IPS DF 4.7 (cell line): ENCODE results near the gene FAM222B.
"Not testable (repeated sequence)": the region's sequence is repeated elsewhere in the genome, so short reads cannot be mapped to it uniquely, and the experiment has no call there.

Experiments
- DNase-seq: peaks from one replicate; pipeline ENCODE4 v3.0.0-alpha.2; 2013; ENCODE audit warnings: low spot score; ENCODE audit errors: extremely low read depth

FAM222B gene

DNA sequence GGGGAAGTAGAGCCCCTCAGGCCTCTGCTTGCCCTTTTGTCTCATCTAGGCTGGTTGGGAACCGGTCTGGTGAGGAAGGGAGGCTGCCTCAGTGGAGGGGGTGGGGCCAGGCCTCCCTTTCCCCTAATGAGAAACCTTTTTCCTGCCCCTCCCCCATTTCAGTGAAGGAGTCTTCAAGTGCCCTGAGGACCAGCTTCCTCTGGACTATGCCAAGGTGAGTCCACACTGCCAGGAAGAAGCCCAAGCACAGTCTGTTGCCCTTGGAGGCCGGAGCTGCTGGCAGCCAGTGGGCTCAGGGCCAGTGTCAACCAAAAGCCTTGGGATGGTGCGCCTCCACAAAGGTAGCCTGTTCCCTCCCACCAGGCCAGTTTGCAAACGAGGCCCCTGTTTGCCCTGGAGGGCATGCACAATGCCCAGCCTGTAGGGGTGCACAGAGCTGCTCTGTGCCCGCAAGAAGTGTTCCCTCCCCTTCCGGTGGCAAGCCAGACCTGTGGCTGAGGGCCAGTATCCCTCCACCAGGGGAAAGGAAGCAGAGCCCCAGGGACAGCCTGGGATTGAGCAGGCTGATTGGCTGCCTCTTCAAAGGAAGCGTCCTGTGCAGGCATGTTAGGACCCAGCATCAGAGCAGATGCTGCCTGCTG is 95.4 kb downstream of the FAM222B start:
- DNase-seq: no peak

DNA sequence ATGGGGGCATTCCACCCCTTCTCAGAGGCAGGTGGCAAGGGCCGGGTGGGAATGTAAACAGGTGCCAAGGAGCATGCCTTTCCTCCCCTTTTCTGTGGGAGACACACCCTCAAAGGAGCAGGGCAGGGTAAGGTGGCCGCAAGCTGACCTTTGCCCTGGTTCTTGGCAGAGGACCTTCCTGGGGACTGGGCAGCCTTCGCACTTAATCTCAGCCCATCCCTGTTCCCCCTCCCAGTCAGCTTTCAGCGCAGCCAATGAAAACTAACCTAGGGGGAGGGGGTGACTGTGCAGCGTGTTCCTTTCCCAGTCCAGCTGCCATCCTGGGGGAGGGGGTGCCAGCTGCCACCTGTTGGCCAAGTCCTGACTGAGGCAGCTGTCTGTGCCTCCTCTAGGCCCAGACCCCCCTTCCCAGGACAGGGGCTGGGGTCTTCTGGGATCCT is 96.0 kb downstream of the FAM222B start:
- DNase-seq: no peak

GRCh38 chr17:28745786-28746411 is 96.7 kb downstream of the FAM222B start:
- DNase-seq: no peak

DNA sequence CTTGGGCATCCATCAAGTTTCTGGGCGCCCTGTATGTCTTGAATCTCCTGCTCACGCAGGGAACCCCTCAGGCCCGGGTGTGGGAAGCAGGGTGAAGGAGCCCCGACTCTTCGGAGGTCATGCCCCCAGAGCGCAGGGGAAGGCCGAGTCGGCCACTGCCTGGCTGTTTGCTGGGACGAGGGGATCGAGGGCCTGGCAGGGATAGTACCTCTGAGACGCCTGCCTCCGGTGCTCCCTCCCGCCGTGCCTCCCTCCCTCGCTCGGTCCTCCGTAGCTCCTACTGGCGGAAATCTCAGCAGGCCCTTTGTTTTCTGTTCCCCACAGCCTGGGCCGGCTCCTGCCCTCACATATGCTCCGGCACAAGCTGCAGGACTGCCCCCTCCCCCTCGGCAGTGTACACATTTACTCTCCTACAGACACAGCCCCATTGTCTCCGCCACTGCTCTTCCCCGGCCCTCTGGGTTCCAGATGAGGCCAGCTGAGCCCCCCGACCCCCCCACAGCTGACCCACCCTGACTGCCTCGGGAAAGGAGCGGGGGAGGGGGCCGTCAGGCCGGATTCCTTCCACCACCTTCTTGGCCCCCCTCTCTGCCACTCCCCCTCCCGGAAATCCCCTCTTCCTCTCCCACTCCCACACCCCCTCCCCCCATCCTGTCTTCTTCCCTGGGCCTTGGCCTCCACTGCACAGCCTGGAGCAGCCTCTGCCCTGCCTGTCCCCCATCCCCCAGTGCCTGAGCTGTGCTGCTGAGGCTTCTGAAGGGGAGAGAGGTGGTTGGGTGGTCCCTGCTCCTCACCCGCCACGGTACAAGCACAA is 97.4 kb downstream of the FAM222B start:
- DNase-seq: no peak

DNA sequence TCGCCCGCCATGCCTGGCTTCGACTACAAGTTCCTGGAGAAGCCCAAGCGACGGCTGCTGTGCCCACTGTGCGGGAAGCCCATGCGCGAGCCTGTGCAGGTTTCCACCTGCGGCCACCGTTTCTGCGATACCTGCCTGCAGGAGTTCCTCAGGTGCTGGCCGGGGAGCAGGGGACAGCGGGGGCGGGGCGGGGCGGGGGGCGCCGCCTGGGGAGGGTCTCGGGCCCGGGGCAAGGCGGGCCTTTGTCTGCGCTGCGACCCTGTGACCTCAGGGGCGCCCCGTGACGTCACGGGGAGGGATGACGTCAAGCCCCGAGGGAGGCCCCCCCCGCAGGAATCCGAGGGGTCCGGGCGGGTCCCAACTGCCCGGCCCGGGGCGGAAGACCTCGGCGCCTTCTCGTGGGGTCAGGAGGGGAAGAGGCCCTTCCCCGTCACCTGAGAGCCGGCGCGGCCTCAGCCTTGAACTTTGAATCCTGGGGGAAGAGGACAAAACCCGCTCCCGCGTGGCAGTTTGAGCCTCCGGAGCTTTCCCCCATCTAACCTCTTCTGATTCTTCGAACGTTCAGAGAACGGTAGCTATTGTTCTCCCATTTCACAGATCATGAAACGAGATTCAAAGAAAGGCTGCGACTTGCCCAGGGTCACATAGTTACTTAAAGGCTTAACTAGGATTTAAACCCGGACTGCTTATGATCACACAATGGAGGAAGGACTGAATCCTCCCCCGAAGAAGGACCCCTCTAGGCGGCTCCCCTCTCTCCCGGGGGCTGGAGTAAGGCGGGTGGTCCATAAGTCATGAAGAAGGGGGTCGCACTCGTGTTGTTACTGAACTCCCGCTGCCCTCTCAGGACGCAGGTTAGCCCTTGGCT is 98.3 kb downstream of the FAM222B start:
- no peak for DNase-seq

GRCh38 chr17:28743243-28744103 is 99.1 kb downstream of the FAM222B start, which contains the start of gene TRAF4:
Gene TRAF4, plus strand, starts transcription at chr17:28744011. Its CDS starts 102 bp downstream, at chr17:28744113.
- DNase-seq: no peak

DNA sequence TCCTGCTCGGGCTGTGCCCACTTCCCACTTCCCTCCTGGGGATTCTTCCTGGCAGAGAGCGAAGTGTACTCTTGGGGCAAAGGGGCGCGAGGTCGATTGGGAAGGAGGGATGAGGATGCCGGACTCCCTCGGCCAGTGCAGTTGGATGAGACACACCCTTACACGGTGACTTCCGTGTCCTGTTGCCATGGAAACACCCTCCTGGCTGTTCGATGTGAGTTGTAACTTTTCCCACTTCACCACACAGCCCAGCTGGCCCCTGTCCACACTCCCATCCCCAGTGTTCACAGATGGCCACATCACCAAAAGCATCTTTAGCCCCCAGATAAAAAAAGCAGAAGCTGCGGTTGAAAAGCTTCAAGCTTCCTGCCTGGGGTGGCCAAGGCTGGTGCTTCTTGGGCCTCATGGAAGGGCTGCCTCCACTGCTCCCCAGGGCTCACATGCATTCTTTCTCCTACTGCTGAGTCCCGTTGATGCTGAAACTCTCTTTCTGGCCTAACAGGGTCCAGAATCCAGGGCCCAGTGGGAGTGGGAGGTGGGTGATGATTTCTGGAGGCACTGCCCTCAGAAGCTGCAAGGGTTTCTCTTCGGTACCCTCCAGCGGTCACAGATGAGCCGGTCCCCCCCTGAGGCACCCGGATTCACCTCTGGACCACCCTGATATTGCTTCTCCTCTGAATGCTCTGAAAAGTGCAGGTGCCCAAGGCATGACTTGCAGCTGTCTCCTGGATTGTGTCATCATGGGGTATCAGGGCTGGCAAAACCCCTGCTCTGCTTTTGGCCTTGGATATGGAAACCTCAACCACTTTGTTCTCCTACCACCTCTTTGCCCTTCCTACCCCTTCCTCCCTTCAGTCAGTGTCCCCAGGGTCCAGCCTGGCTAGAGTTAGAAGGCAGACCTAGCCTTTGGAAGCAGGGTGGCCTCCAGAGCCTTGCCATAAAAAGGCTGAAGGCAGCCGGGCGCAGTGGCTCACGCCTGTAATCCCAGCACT is 100.9 kb downstream of the FAM222B start:
- no peak for DNase-seq

DNA sequence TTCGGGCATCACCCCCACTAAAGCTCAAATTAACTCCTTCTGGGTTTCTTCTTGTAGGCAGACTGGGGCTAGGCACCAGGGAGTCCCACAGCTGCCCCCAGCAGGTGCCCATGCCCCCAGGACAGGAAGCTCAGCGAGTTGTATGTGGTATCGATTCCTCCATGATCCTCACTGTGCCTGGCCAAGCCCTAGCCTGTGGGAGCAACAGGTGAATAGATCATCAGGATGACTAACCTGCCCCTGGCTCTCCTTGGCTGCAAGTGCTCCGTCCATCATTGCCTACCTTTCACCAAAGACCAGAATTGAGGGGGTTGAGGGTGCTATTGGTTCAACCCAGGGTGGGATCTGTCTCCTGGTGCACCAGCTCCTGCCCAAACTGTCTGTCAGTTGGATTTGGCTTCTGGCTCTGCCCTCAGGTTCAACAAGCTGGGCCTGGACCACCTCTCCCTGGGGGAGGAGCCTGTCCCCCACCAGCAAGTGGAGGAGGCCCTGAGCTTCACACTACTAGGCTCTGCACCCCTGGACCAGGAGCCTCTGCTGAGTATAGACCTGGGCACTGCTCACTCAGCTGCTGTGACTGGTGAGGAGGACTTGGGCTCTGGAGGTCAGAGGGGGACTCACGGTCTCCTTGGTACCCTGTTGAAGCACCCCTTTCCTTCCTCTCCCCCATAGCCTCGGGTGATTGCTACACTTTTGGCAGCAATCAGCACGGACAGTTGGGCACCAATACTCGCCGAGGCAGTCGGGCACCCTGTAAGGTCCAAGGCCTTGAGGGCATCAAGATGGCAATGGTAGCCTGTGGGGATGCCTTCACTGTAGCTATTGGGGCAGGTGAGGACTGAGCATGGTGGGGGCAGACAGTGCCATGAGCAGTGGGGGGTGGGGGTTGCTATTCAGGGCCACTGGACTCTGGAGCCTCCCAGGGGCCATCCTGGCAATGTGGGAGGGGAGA is 101.9 kb downstream of the FAM222B start:
- no peak for DNase-seq

DNA sequence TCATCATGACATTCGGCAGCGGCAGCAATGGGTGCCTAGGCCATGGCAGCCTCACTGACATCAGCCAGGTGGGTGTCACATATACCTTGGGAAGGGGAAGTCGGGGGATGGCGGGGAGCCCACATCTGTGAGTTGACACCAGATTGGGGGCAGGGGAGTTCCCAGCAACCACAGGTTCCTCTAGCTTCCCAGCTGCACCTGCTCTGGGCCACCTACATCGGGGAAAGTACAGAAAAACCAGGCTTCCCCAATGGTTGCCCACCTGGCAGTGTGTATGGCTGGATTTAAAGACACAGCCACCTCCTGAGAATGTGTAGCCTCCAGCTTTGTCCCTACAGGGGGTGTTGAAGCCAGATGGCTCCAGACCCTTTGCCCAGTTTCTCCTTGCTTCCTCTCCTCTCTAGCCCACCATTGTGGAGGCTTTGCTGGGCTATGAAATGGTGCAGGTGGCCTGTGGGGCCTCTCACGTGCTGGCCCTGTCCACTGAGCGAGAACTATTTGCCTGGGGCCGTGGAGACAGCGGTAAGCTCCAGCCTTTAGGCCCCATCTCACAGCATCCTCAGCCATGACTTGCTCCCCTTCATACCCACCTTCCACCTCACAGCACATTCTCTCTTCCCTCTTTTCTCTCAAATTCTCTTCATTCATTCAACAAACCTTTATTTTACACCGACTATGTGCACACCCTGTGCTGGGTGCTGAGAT is 103.8 kb downstream of the FAM222B start:
- no peak for DNase-seq

DNA sequence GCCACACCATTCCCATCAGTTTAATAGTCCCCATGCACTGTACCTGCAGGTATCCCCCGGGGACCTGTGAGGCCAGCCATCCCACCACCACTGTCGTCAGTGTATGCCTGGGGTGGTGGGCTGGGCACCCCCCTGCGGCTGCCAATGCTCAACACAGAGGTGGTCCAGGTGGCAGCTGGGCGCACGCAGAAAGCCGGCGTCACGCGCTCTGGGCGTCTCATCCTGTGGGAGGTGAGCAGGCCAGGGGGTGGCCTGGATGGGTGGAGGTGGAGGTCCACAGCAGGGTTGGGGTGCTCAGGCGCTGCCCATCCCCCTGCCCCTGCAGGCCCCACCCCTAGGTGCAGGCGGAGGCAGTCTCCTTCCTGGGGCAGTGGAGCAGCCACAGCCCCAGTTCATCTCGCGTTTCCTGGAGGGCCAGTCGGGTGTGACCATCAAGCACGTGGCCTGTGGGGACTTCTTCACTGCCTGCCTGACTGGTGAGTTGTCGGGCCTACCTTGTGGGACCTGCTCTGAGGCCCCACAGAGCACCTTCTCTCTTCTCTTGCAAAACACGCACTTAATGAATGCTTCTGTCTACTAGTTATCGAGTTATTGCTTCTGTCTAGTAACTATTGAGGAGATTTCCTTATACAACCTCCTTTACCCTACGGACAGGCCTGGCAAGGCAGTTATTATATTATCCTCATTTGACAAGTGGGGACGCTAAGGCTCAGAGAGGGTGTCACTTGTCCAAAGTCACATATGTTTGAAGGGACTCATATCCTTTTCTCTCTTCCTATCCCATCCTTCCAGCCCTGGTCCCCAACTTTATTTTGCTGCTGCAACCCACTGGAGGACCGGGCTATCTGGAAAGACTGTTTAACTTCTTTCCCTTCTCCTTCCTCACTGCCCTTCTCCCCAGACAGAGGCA is 104.6 kb downstream of the FAM222B start:
- no peak for DNase-seq

DNA sequence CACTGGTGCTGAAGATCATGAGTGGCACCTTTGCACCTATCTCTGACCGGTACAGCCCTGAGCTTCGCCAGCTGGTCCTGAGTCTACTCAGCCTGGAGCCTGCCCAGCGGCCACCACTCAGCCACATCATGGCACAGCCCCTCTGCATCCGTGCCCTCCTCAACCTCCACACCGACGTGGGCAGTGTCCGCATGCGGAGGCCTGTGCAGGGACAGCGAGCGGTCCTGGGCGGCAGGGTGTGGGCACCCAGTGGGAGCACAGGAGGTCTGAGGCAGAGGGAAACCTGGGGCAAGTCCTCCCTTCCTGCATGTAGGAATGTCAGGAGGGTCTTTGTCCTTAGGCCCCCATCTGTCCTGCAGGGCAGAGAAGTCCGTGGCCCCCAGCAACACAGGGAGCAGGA is 105.3 kb downstream of the FAM222B start:
- DNase-seq: no peak

DNA sequence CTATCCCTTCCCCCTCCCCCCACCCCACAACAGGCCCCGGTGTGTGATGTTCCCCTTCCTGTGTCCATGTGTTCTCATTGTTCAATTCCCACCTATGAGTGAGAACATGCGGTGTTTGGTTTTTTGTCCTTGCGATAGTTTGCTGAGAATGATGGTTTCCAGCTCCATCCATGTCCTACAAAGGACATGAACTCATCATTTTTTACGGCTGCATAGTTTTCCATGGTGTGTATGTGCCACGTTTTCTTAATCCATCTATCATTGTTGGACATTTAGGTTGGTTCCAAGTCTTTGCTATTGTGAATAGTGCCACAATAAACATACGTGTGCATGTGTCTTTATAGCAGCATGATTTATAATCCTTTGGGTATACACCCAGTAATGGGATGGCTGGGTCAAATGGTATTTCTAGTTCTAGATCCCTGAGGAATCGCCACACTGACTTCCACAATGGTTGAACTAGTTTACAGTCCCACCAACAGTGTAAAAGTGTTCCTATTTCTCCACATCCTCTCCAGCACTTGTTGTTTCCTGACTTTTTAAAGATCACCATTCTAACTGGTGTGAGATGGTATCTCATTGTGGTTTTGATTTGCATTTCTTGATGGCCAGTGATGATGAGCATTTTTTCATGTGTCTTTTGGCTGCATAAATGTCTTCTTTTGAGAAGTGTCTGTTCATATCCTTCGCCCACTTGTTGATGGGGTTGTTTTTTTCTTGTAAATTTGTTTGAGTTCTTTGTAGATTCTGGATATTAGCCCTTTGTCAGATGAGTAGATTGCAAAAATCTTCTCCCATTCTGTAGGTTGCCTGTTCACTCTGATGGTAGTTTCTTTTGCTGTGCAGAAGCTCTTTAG is 106.4 kb downstream of the FAM222B start:
- not testable (repeated sequence) for DNase-seq

- DNase-seq: no peak
These were observed 107.3 kb downstream of the FAM222B start for GRCh38 chr17:28735242-28735722.

GRCh38 chr17:28734712-28735241 is 107.8 kb downstream of the FAM222B start:
- DNase-seq: no peak

- no peak for DNase-seq
These were observed 109.2 kb downstream of the FAM222B start for GRCh38 chr17:28733346-28733745.
